Neural crest cell (in vitro differentiated cells): ENCODE measurements around the gene SRRM2. TPM values are rescaled to one million over a fixed set of nuclear protein-coding genes. Genes with fewer than 3 reads are reported as not detected.
"Not testable (repeated sequence)": the region's sequence is repeated elsewhere in the genome, so short reads cannot be mapped to it uniquely, and the experiment has no call there.

Experiments used
- DNase-seq: peaks from one replicate; pipeline ENCODE4 v3.0.0; 2021; ENCODE audit warnings: low read depth, mixed read lengths, low spot score
- H3K27ac Mint-ChIP-seq: one replicate; pipeline ENCODE4 v1.8.0; 2021; ENCODE audit warnings: mild to moderate bottlenecking, mixed read lengths; ENCODE audit not compliant: unreplicated experiment
- H3K27me3 Mint-ChIP-seq: 2 replicates; pipeline ENCODE4 v1.8.0; 2021; ENCODE audit warnings: low read depth, mild to moderate bottlenecking, mixed read lengths
- H3K36me3 Mint-ChIP-seq: 2 replicates; pipeline ENCODE4 v1.8.0; 2021; ENCODE audit warnings: low read depth, mild to moderate bottlenecking, mixed read lengths
- H3K4me1 Mint-ChIP-seq: 2 replicates; pipeline ENCODE4 v1.8.0; 2021; ENCODE audit warnings: mixed read lengths
- H3K4me3 Mint-ChIP-seq: one replicate; pipeline ENCODE4 v1.8.0; 2021; ENCODE audit warnings: mild to moderate bottlenecking, mixed read lengths
- H3K9me3 Mint-ChIP-seq: 2 replicates; pipeline ENCODE4 v1.8.0; 2021; ENCODE audit warnings: mixed read lengths
- CTCF ChIP-seq: fragments of 200-600 bp; sonication (generic); conservative IDR thresholded peaks from 2 replicates; pipeline ENCODE4 v1.5.0; 2021; ENCODE audit warnings: antibody characterized with exemption, mild to moderate bottlenecking
- total RNA-seq: library from RNA; stranded (reverse); gene quantifications from 2 replicates; pipeline ENCODE4 v1.2.1, GENCODE V29; 2021

SRRM2 gene
- total RNA-seq, 1 donor from 2014 or later, result 803 TPM

GRCh38 chr16:2720064-2720457 lies 32.4 kb upstream of the SRRM2 start, which contains the start of gene PRSS27:
PRSS27 (minus strand) TSS chr16:2720224; CDS start chr16:2720160, 64 bp downstream.
- Mint-ChIP-seq H3K9me3 (no peaks in the 10 kb centered on the region), H3K4me1 (no peaks in the 10 kb centered on the region), H3K27ac (no peak within 1 kb of the TSS), H3K4me3 (peak within 1 kb of the TSS; percentile 85), H3K36me3 (no peaks in the 10 kb centered on the region), H3K27me3 (peaks cover 11% of the 10 kb centered on the region)
- no peak for TF ChIP-seq CTCF
- DNase-seq, result no peak

- peak; percentile 86 for TF ChIP-seq CTCF
- DNase-seq, result peak; percentile 85
- no peaks in the 10 kb centered on the region for H3K36me3 Mint-ChIP-seq
Measured at GRCh38 chr16:2720719-2721633, 31.5 kb upstream of the SRRM2 start.

GRCh38 chr16:2721634-2722173 lies 30.7 kb upstream of the SRRM2 start:
- H3K27ac Mint-ChIP-seq, H3K27me3 Mint-ChIP-seq, H3K4me1 Mint-ChIP-seq: not testable (repeated sequence)

More at GRCh38 chr16:2720719-2721633, 31.5 kb upstream of the SRRM2 start:
- Mint-ChIP-seq H3K9me3 (no peaks in the 10 kb centered on the region), H3K27ac (no peak overlapping the region), H3K27me3 (peaks cover 8% of the 10 kb centered on the region), H3K4me1 (no peaks in the 10 kb centered on the region), H3K4me3 (peak overlapping the region; percentile 85)

GRCh38 chr16:2724088-2724676 lies 28.3 kb upstream of the SRRM2 start:
- no peak for DNase-seq
- H3K27ac Mint-ChIP-seq, result no peak overlapping the region
- H3K27me3 Mint-ChIP-seq, result peaks cover 7% of the 10 kb centered on the region
- H3K4me1 Mint-ChIP-seq, result no peaks in the 10 kb centered on the region
- no peaks in the 10 kb centered on the region for H3K36me3 Mint-ChIP-seq
- no peaks in the 10 kb centered on the region for H3K9me3 Mint-ChIP-seq
- TF ChIP-seq CTCF, result no peak
- no peak overlapping the region for H3K4me3 Mint-ChIP-seq

More at GRCh38 chr16:2721634-2722173, 30.7 kb upstream of the SRRM2 start:
- not testable (repeated sequence) for H3K9me3 Mint-ChIP-seq, DNase-seq, H3K36me3 Mint-ChIP-seq
- peak overlapping the region; percentile 78 for H3K4me3 Mint-ChIP-seq

- no peak for TF ChIP-seq CTCF
- Mint-ChIP-seq H3K9me3 (no peaks in the 10 kb centered on the region), H3K27ac (no peak overlapping the region), H3K4me1 (no peaks in the 10 kb centered on the region), H3K27me3 (peaks cover 7% of the 10 kb centered on the region), H3K4me3 (peak overlapping the region; percentile 29), H3K36me3 (no peaks in the 10 kb centered on the region)
- no peak for DNase-seq
Measured at GRCh38 chr16:2724816-2725348, 27.6 kb upstream of the SRRM2 start.
